Hematopoietic multipotent progenitor cell treated with erythropoietin and hydrocortisone succinate and interleukin-3 and kit ligand, for 6 days (in vitro differentiated cells): ENCODE measurements around the gene ARID2.

ENCODE experiments used
- DNase-seq: peaks from one replicate; pipeline ENCODE4 v3.0.0-alpha.2; 2015

Gene ARID2

GRCh38 chr12:45948546-45948945 lies 219.0 kb downstream of the ARID2 start:
- DNase-seq: no peak
